HTERT RPE-1 (cell line): ENCODE results near the gene SMARCA4.
"Not testable (repeated sequence)": the region's sequence is repeated elsewhere in the genome, so short reads cannot be mapped to it uniquely, and the experiment has no call there.

ENCODE experiments used
- in situ Hi-C: fragments of 300-500 bp; cut with MboI; formaldehyde crosslinking; loops from 4 replicates; pipeline ENCODE4 v1.14.3; 2020; ENCODE audit warnings: low sequenced_read_pairs

Gene SMARCA4

DNA sequence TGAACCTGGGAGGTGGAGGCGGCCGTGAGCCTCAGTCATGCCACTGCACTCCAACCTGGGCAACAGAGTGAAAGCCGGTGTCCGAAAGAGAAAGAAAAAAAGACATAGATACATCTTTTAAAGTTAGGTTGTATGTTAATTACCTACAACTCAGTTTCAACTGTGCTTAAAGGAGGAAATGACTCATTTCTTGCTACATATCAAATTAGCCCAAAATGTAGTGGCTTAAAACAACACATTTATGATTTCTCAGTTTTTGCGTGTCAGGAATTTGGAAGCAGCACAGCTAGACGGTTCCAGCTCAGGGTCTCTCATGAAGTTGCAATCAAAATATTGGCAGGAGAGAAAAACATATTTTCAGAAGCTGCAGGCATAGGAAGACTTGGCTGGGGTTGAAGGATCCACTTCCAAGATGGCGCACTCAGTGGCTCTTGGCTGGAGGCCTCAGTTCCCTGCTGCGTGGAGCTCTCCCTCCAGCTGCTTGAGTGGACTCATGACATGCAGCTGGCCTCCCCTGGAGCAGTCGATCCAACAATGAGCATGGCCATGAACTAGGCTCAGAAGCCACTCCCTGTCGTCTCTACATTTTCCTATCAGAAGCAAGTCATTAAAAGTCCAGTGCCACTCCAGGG lies 135.5 kb downstream of the SMARCA4 start:
- in situ Hi-C loops = no loop called here

DNA sequence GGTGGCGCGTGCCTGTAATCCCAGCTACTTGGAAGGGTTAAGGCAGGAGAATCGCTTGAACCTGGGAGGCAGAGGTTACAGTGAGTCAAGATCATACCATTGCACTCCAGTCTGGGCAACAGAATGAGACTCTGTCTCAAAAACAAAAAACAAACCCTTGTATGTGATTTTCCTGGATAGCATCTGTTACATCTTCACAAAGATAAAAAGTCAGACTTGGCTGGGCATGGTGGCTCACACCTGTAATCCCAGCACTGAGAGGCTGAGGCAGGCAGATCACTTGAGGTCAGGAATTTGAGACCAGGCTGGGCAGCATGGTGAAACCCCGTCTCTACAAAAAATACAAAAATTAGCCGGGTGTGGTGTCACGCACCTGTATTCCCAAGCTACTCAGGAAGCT lies 136.5 kb downstream of the SMARCA4 start:
- in situ Hi-C loops = not testable (repeated sequence)

DNA sequence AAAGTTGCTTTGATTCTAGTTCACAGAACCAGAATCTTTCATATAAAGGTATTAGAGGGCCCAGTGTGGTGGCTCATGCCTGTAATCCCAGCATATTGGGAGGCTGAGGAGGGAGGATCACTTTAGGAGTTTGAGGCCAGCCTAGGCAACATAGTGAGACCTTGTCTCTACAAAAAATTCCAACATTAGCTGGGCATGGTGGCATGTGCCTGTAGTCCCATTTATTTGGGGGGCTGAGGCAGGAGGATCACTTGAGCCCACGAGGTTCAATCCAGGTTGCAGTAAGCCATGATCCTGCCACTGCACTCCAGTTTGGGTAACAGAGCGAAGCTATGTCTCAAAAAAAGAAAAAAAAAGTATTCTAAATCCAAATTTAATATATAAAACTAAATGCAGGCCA lies 137.5 kb downstream of the SMARCA4 start:
- in situ Hi-C loops = no loop called here

DNA sequence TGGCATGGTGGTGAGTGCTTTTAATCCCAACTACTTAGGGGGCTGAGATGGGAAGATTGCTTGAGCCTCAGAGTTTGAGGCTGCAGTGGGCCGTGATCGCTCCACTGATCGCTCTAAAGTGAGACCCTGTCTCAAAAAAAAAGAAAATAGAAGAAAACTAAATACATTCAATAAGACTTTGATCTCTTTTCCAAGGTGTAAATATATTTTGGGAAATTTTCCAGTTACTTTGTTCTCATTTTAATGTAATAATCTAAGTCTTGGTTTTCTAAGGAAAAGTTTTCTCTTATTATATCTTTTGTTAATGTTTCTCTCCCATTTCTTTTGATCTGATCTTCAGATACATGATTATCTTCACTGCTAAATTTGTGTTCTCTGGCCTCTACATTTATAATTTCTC lies 138.0 kb downstream of the SMARCA4 start:
- in situ Hi-C loops = no loop called here

DNA sequence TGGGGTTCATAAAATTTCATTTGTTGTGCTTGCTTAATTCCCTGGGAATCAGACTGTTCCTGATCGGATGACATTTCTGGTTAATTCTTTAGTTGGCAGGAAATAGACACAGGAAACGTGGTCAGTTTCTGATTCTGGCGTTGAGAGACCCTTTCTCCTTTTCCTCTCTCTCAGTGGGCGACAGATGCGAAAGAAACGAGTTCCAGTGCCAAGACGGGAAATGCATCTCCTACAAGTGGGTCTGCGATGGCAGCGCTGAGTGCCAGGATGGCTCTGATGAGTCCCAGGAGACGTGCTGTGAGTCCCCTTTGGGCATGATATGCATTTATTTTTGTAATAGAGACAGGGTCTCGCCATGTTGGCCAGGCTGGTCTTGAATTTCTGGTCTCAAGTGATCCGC lies 139.2 kb downstream of the SMARCA4 start:
- in situ Hi-C loops = no loop called here

DNA sequence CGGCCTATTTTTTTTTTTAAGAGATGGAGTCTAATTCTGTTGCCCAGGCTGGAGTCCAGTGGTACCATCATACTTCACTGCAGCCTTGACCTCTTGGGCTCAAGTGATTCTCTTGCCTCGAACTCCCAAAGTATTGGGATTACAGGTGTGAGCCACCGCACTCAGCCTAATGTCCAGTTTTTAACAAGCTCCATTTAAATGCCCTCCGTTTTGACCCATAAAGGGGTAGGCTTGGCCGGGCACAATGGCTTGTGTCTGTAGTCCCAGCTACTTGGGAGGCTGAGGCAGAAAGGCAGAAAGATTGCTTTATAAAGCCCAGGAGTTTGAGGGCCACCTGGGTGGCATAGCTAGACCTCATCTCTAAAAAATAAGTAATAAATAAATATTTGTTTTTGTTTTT lies 140.2 kb downstream of the SMARCA4 start:
- in situ Hi-C loops = no loop called here

DNA sequence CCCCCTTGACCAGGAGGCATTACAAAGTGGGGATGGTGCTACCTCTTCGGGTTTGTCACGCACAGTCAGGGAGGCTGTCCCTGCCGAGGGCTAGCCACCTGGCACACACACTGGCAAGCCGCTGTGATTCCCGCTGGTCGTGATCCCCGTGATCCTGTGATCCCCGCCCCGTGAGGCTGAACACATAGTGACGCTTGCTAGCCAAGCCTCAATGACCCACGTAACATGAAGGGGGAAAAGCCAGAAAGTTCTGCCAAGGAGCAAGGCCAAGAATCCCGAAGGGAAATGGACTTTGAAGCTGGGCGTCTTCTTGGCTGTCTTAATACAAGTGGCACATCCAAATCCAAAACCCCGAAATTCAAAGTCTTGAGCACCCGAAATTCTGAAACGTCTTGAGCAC lies 142.1 kb downstream of the SMARCA4 start:
- in situ Hi-C loops = no loop called here

DNA sequence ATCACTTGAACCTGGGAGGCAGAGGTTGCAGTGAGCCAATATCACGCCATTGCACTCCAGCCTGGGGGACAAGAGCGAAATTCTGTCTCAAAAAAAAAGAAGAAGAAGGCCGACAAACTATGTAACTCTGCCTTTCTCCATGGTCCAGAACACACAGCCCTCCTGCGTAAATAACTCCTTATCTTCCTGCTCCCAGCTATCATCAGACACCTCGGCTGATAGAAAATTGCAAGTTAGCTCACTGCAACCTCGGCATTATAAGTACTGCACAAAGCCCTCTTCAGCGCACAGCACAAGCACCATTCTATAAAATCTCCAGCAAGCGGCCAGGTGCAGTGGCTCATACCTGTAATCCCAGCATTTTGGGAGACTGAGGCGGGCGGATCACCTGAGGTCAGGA lies 142.8 kb downstream of the SMARCA4 start:
- in situ Hi-C loops = not testable (repeated sequence)

DNA sequence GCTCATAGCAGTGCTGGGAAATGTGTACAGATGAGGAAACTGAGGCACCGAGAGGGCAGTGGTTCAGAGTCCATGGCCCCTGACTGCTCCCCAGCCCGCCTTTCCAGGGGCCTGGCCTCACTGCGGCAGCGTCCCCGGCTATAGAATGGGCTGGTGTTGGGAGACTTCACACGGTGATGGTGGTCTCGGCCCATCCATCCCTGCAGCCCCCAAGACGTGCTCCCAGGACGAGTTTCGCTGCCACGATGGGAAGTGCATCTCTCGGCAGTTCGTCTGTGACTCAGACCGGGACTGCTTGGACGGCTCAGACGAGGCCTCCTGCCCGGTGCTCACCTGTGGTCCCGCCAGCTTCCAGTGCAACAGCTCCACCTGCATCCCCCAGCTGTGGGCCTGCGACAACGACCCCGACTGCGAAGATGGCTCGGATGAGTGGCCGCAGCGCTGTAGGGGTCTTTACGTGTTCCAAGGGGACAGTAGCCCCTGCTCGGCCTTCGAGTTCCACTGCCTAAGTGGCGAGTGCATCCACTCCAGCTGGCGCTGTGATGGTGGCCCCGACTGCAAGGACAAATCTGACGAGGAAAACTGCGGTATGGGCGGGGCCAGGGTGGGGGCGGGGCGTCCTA lies 144.3 kb downstream of the SMARCA4 start:
- in situ Hi-C loops = no loop called here

DNA sequence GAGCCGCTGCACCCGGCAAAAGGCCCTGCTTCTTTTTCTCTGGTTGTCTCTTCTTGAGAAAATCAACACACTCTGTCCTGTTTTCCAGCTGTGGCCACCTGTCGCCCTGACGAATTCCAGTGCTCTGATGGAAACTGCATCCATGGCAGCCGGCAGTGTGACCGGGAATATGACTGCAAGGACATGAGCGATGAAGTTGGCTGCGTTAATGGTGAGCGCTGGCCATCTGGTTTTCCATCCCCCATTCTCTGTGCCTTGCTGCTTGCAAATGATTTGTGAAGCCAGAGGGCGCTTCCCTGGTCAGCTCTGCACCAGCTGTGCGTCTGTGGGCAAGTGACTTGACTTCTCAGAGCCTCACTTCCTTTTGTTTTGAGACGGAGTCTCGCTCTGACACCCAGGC lies 145.6 kb downstream of the SMARCA4 start:
- in situ Hi-C loops = no loop called here

DNA sequence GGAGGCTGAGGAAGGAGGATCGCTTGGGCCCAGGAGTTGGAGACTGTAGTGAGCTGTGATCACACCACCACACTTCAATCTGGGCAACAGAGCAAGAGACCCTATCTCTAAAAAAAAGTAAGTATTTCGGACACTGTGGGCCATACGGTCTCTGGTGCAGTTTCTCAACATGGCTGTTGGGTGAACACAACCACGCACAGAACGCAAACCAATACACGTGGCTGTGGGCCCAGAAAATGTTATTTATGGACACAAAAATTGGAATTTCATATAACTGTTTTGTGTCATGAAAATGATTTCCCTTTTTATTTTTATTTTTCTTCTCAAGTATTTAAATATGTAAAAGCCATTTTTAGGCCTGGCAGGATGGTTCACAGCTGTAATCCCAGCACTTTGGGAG lies 147.9 kb downstream of the SMARCA4 start:
- in situ Hi-C loops = no loop called here

DNA sequence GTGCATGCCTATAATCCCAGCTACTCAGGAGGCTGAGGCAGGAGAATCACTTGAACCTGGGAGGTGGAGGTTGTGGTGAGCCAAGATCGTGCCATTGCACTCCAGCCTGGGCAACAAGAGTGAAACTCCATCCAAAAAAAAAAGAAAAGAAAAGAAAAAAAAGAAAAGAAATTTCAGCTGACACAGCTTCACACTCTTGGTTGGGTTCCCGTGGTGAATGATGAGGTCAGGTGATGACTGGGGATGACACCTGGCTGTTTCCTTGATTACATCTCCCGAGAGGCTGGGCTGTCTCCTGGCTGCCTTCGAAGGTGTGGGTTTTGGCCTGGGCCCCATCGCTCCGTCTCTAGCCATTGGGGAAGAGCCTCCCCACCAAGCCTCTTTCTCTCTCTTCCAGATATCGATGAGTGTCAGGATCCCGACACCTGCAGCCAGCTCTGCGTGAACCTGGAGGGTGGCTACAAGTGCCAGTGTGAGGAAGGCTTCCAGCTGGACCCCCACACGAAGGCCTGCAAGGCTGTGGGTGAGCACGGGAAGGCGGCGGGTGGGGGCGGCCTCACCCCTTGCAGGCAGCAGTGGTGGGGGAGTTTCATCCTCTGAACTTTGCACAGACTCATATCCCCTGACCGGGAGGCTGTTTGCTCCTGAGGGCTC lies 150.4 kb downstream of the SMARCA4 start:
- in situ Hi-C loops = no loop called here

DNA sequence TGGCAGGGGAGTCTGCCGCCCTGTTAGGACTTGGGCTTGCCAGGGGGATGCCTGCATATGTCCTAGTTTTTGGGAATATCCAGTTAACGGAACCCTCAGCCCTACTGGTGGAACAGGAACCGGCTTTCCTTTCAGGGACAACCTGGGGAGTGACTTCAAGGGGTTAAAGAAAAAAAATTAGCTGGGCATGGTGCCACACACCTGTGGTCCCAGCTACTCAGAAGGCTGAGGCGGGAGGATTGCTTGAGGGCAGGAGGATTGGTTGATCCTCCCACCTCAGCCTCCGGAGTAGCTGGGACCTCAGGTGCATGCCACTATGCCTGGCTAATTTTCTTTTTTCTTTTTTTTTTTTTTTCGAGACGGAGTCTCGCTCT lies 150.9 kb downstream of the SMARCA4 start:
- in situ Hi-C loops = no loop called here
